ENCODE measurements around the gene NXNL1. TPM values are rescaled to one million over a fixed set of nuclear protein-coding genes. Genes with fewer than 3 reads are reported as not detected.

NXNL1 gene
- total and polyA plus RNA-seq, 2 donors (not counting 3 experiments of a cell fraction or from before 2014, with no cell fraction given): not detected

DNA sequence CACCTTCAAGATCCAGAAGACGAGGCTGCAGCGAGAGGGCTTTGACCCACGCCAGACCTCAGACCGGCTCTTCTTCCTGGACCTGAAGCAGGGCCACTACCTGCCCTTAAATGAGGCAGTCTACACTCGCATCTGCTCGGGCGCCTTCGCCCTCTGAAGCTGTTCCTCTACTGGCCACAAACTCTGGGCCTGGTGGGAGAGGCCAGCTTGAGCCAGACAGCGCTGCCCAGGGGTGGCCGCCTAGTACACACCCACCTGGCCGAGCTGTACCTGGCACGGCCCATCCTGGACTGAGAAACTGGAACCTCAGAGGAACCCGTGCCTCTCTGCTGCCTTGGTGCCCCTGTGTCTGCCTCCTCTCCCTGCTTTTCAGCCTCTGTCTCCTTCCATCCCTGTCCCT is 43.7 kb upstream of the NXNL1 start:
- POLR2A ChIA-PET: no interaction called here

DNA sequence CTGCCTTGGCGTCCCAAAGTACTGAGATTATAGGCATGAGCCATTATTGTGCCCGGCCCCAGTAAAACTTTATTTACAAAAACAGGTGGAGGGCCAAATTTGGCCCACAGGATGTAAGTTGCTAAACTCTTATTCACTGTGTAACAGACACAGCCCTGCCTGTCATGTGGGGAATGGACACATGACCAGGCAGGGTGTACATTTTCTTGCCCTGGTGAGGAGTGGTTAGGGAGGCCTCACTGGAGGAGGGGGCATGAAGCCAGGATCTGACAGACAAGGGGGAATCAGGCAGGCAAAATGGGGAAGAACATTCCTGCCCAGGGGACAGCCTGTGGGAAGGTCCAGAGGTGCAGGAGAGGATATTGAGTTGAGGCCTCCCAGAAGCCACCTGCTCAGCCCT is 43.3 kb upstream of the NXNL1 start:
- ChIA-PET CTCF (interaction anchor here (0.9 kb wide), 1 partner anchor 69 kb away, joined by 3 read pairs; no protein-coding TSS in a partner anchor), POLR2A (no interaction called here)
- no peak for DNase-seq (ENCODE audit: low read depth, low spot score)
- H3K9me1 ChIP-seq (replicated peaks; ENCODE audit: control insufficient read depth, extremely low read depth, insufficient read depth, low read length): no peaks in the 10 kb centered on the region
- H3K4me1 ChIP-seq (ENCODE audit: control insufficient read depth, extremely low read depth, insufficient read depth, low read length): peaks cover 17% of the 10 kb centered on the region
- peaks cover 24% of the 10 kb centered on the region for H3K79me2 ChIP-seq (ENCODE audit: control insufficient read depth, insufficient read depth, low read length)
- no peak overlapping the region for H3K27ac ChIP-seq (ENCODE audit: insufficient read depth, low read depth, low read length)
- peaks cover 0 to 7% of the 10 kb centered on the region in 2 experiments for H3K36me3 ChIP-seq (ENCODE audit: control insufficient read depth in 2 of 2, extremely low read depth in 1 of 2, insufficient read depth in 2 of 2, low read length in 2 of 2)
- no peak overlapping the region for H3K4me3 ChIP-seq (replicated peaks in 1 of 3; ENCODE audit: insufficient read depth in 1 of 3, low read depth in 1 of 3, low read length in 3 of 3)
- no peak overlapping the region for H3K4me2 ChIP-seq (ENCODE audit: insufficient read depth, low read length)
- no peaks in the 10 kb centered on the region for H3K27me3 ChIP-seq (ENCODE audit: control insufficient read depth in 2 of 2, insufficient read depth in 2 of 2, low read length in 2 of 2)
- no peak for FAIRE-seq
- no peak overlapping the region for H2AFZ ChIP-seq (ENCODE audit: low read depth, low read length)
- dilution Hi-C loops (cut with MboI; ENCODE audit: extremely low pct_ligation_motif_present, low sequenced_read_pairs): no loop called here
- intact Hi-C loops (cut with micrococcal nuclease): no loop called here
- no TSS peak for BruUV-seq (replicated peaks)
- no peaks in the 10 kb centered on the region for H4K20me1 ChIP-seq (replicated peaks; ENCODE audit: control insufficient read depth, extremely low read depth, insufficient read depth, low read length)
- no peaks in the 10 kb centered on the region for H3K9me3 ChIP-seq (replicated peaks; ENCODE audit: control insufficient read depth, insufficient read depth, low read length)
- TF ChIP-seq POLR2AphosphoS5 (IDR thresholded peaks at IDR 0.05; ENCODE audit: insufficient read depth, low read depth, low read length) (peak; percentile 3), EZH2 (IDR thresholded peaks at IDR 0.05; ENCODE audit: borderline replicate concordance, low read depth, low read length, severe bottlenecking) (no peak), MYC (IDR thresholded peaks at IDR 0.05; ENCODE audit: low read depth, low read length) (no peak), POLR2A (IDR thresholded peaks at IDR 0.05; ENCODE audit: low read depth, low read length) (no peak)
- H3K9ac ChIP-seq (replicated peaks; ENCODE audit: extremely low read depth, insufficient read depth, low read length): no peak overlapping the region

More for the DNA sequence above, 43.7 kb upstream of the NXNL1 start:
- Histone ChIP-seq H3K27ac (ENCODE audit: insufficient read depth, low read depth, low read length) (no peak overlapping the region), H2AFZ (ENCODE audit: low read depth, low read length) (no peak overlapping the region), H3K27me3 (ENCODE audit: control insufficient read depth in 2 of 2, insufficient read depth in 2 of 2, low read length in 2 of 2) (no peaks in the 10 kb centered on the region), H3K4me3 (replicated peaks in 1 of 3; ENCODE audit: insufficient read depth in 1 of 3, low read depth in 1 of 3, low read length in 3 of 3) (no peak overlapping the region), H4K20me1 (replicated peaks; ENCODE audit: control insufficient read depth, extremely low read depth, insufficient read depth, low read length) (no peaks in the 10 kb centered on the region), H3K9me3 (replicated peaks; ENCODE audit: control insufficient read depth, insufficient read depth, low read length) (no peaks in the 10 kb centered on the region), H3K4me2 (ENCODE audit: insufficient read depth, low read length) (no peak overlapping the region), H3K9me1 (replicated peaks; ENCODE audit: control insufficient read depth, extremely low read depth, insufficient read depth, low read length) (no peaks in the 10 kb centered on the region), H3K9ac (replicated peaks; ENCODE audit: extremely low read depth, insufficient read depth, low read length) (no peak overlapping the region), H3K79me2 (ENCODE audit: control insufficient read depth, insufficient read depth, low read length) (peaks cover 28% of the 10 kb centered on the region), H3K4me1 (ENCODE audit: control insufficient read depth, extremely low read depth, insufficient read depth, low read length) (peaks cover 16% of the 10 kb centered on the region), H3K36me3 (ENCODE audit: control insufficient read depth in 2 of 2, extremely low read depth in 1 of 2, insufficient read depth in 2 of 2, low read length in 2 of 2) (peaks cover 0 to 7% of the 10 kb centered on the region in 2 experiments)
- TF ChIP-seq POLR2AphosphoS5 (IDR thresholded peaks at IDR 0.05; ENCODE audit: insufficient read depth, low read depth, low read length) (no peak), JUN (IDR thresholded peaks at IDR 0.05; ENCODE audit: borderline replicate concordance, insufficient read depth, insufficient read length, low read depth) (no peak), GATA2 (IDR thresholded peaks at IDR 0.05; ENCODE audit: insufficient read depth, insufficient read length, low read depth, low read length) (no peak), POLR2A (IDR thresholded peaks at IDR 0.05; ENCODE audit: low read depth, low read length) (no peak), FOS (IDR thresholded peaks at IDR 0.05; ENCODE audit: borderline replicate concordance, insufficient read depth, low read length) (no peak)
- TF ChIP-seq, protein P1, sequence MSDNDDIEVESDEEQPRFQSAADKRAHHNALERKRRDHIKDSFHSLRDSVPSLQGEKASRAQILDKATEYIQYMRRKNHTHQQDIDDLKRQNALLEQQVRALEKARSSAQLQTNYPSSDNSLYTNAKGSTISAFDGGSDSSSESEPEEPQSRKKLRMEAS (IDR thresholded peaks at IDR 0.05; ENCODE audit: insufficient read depth, insufficient read length): no peak
- dilution Hi-C loops (cut with MboI; ENCODE audit: extremely low pct_ligation_motif_present, low sequenced_read_pairs): no loop called here
- DNase-seq (ENCODE audit: low read depth, low spot score) (no peak), FAIRE-seq (no peak)
- BruUV-seq (replicated peaks): no TSS peak
- CTCF ChIA-PET: no interaction called here
- intact Hi-C loops (cut with micrococcal nuclease): no loop called here
